Bronchial epithelial cell (primary cell): Measurements from ENCODE around the gene RPRD1B. TPM values are rescaled to one million over a fixed set of nuclear protein-coding genes. Genes with fewer than 3 reads are reported as not detected.

ENCODE experiments used
- DNase-seq: peaks from one replicate; pipeline ENCODE4 v3.0.0-alpha.2; 2010; ENCODE audit warnings: low read depth
- FAIRE-seq: peaks from 2 replicates; lab custom pipeline; 2011; peaks lifted over from hg19 to GRCh38; lab: Jason Lieb, UNC
- H3K27me3 ChIP-seq: 2 replicates; pipeline ENCODE4 v1.5.1; 2011; ENCODE audit warnings: low read length; ENCODE audit not compliant: control insufficient read depth, insufficient read depth
- H3K36me3 ChIP-seq: 2 replicates; pipeline ENCODE4 v1.5.1; 2011; ENCODE audit warnings: low read length; ENCODE audit not compliant: control insufficient read depth, insufficient read depth
- H3K4me3 ChIP-seq: 2 replicates; pipeline ENCODE4 v1.5.1; 2011; ENCODE audit warnings: mild to moderate bottlenecking, low read depth, low read length, control low read depth
- CTCF ChIP-seq: IDR thresholded peaks from 2 replicates; pipeline ENCODE4 v1.5.1; 2011; ENCODE audit warnings: mild to moderate bottlenecking, moderate library complexity, low read length, control low read depth, inconsistent platforms; ENCODE audit not compliant: insufficient read depth, severe bottlenecking
- total RNA-seq: library from RNA; depleted of rRNA; stranded (reverse); fragments of >200 nt; gene quantifications from 2 replicates; pipeline ENCODE4 v1.2.1, GENCODE V29; 2014

RPRD1B gene
- total RNA-seq, 1 donor from 2014 or later = 18.7 TPM

GRCh38 chr20:38012332-38012731, 21.2 kb upstream of the RPRD1B start:
- FAIRE-seq (no peak), DNase-seq (no peak)
- H3K36me3 ChIP-seq = peaks cover 3% of the 10 kb centered on the region
- TF ChIP-seq CTCF = no peak
- H3K27me3 ChIP-seq = no peaks in the 10 kb centered on the region
- no peak overlapping the region for H3K4me3 ChIP-seq

DNA sequence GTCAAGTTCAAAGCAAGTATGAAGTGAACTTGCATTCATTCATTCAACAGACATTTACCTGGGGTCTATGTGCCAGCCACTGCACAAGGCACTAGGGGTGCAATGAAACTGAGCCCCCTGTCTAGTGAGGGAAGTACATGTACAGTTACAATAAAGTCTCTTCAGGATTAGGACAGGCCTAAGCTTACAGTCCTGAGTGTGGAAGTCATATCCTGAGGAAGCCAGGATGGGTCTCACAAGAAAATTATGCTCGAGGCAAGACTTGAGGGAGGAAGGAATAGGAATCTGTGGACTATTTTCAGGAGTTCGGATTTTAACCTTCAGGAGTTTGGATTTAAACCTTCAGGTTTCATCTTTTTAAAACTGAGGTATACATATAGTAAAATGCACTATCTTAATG, 19.7 kb upstream of the RPRD1B start:
- Histone ChIP-seq H3K36me3 (peaks cover 9% of the 10 kb centered on the region), H3K27me3 (no peaks in the 10 kb centered on the region), H3K4me3 (no peak overlapping the region)
- no peak for DNase-seq
- TF ChIP-seq CTCF = no peak
- no peak for FAIRE-seq

GRCh38 chr20:38017959-38018358, 15.6 kb upstream of the RPRD1B start:
- FAIRE-seq (no peak), DNase-seq (no peak)
- Histone ChIP-seq H3K27me3 (no peaks in the 10 kb centered on the region), H3K4me3 (no peak overlapping the region), H3K36me3 (peaks cover 7% of the 10 kb centered on the region)
- no peak for TF ChIP-seq CTCF

GRCh38 chr20:38018385-38018784, 15.2 kb upstream of the RPRD1B start:
- no peak for FAIRE-seq
- TF ChIP-seq CTCF = no peak
- Histone ChIP-seq H3K27me3 (no peaks in the 10 kb centered on the region), H3K36me3 (peaks cover 7% of the 10 kb centered on the region), H3K4me3 (no peak overlapping the region)
- DNase-seq = no peak

DNA sequence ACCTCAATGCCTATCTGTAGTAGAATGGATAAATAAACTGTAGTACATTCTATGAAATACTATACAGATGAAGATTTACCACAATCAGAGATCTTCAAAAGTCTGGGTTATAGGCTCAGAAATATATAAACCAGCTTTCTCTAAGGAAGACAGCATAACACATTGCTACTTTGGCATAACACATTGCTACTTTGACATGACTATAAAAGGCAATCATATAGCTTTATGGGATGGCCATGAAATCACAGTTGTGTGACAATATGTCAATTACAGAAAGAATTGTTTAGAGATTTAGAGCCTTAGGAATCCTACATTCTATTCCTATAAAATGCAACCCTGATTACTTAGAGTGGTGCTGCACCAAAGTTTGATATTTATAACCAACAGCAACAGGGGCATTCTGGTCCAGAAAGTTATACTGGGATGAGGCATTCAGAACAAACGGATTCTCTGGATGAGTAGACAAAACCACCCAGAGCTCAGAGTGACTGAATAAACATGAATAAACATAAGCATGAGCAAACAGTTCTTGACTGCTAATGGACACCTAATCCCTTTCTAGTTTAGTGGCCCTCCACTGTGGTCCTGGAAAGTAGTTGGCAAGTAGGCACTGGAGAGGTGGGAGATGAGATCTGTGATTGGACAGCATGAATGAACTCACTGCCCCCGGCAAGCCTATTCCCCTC, 12.3 kb upstream of the RPRD1B start:
- H3K27me3 ChIP-seq = no peaks in the 10 kb centered on the region
- TF ChIP-seq CTCF = no peak
- no peak overlapping the region for H3K4me3 ChIP-seq
- no peak for FAIRE-seq
- peaks cover 8% of the 10 kb centered on the region for H3K36me3 ChIP-seq
- no peak for DNase-seq
